GM23338 (cell line): Measurements from ENCODE around the gene TLNRD1. TPM values are rescaled to one million over a fixed set of nuclear protein-coding genes. Genes with fewer than 3 reads are reported as not detected.

Experiments used
- ATAC-seq: fragments of 200-7000 bp; cut with Tn5 transposase; 3 replicates; pipeline ENCODE4 v1.9.1; 2020
- DNase-seq: peaks from one replicate; pipeline ENCODE4 v3.0.0-alpha.2; 2015; ENCODE audit warnings: low spot score
- H2AFZ ChIP-seq: fragments of 200-600 bp; sonication (generic); 2 replicates; pipeline ENCODE4 v1.8.0; 2016; ENCODE audit warnings: antibody characterized with exemption, mild to moderate bottlenecking, moderate library complexity
- H3F3A ChIP-seq: fragments of 200-600 bp; sonication (generic); replicated peaks from 2 replicates; pipeline ENCODE4 v1.8.0; 2017; ENCODE audit warnings: antibody characterized with exemption, mixed run types, low read depth
- H3K27ac ChIP-seq: fragments of 200-600 bp; sonication (generic); 2 replicates; pipeline ENCODE4 v1.6.1; 2016; ENCODE audit warnings: low read depth
- H3K27me3 ChIP-seq: fragments of 200-600 bp; sonication (generic); 2 replicates; pipeline ENCODE4 v1.8.0; 2016; ENCODE audit warnings: mild to moderate bottlenecking, mixed run types, moderate library complexity; ENCODE audit not compliant: insufficient read depth
- H3K36me3 ChIP-seq: fragments of 200-600 bp; sonication (generic); 2 replicates; pipeline ENCODE4 v1.8.0; 2016; ENCODE audit warnings: mild to moderate bottlenecking; ENCODE audit not compliant: insufficient read depth
- H3K4me1 ChIP-seq: fragments of 200-600 bp; sonication (generic); 2 replicates; pipeline ENCODE4 v1.8.0; 2016; ENCODE audit warnings: mild to moderate bottlenecking, moderate library complexity; ENCODE audit not compliant: insufficient read depth
- H3K4me2 ChIP-seq: fragments of 200-600 bp; sonication (generic); 2 replicates; pipeline ENCODE4 v1.7.1; 2017; ENCODE audit warnings: mixed run types
- H3K4me3 ChIP-seq: fragments of 200-600 bp; sonication (generic); 2 replicates; pipeline ENCODE4 v1.6.1; 2016; ENCODE audit warnings: mixed run types
- H3K79me2 ChIP-seq: fragments of 200-600 bp; sonication (generic); replicated peaks from 2 replicates; pipeline ENCODE4 v1.8.0; 2017; ENCODE audit warnings: mild to moderate bottlenecking; ENCODE audit not compliant: insufficient read depth
- H3K9me2 ChIP-seq: fragments of 200-600 bp; sonication (generic); 2 replicates; pipeline ENCODE4 v1.8.0; 2017; ENCODE audit not compliant: insufficient read depth
- H4K20me1 ChIP-seq: fragments of 200-600 bp; sonication (generic); replicated peaks from 2 replicates; pipeline ENCODE4 v1.8.0; 2017; ENCODE audit warnings: mild to moderate bottlenecking; ENCODE audit not compliant: insufficient read depth
- H3K27ac Mint-ChIP-seq: 2 replicates; pipeline ENCODE4 v1.8.0; 2020; ENCODE audit warnings: inconsistent platforms, mild to moderate bottlenecking, moderate library complexity, mixed read lengths
- H3K27me3 Mint-ChIP-seq: 3 replicates; pipeline ENCODE4 v1.8.0; 2022; ENCODE audit warnings: low read depth, mild to moderate bottlenecking, moderate library complexity, mixed read lengths, inconsistent platforms; ENCODE audit not compliant: insufficient read depth, poor library complexity
- H3K36me3 Mint-ChIP-seq: 3 replicates; pipeline ENCODE4 v1.8.0; 2021; ENCODE audit warnings: low read depth, mild to moderate bottlenecking, inconsistent platforms, moderate library complexity, mixed read lengths
- H3K4me1 Mint-ChIP-seq: 3 replicates; pipeline ENCODE4 v1.8.0; 2020; ENCODE audit warnings: mild to moderate bottlenecking, inconsistent platforms, mixed read lengths
- H3K4me3 Mint-ChIP-seq: 3 replicates; pipeline ENCODE4 v1.8.0; 2021; ENCODE audit warnings: moderate library complexity, mild to moderate bottlenecking, inconsistent platforms, mixed read lengths
- H3K9me3 Mint-ChIP-seq: 3 replicates; pipeline ENCODE4 v1.8.0; 2020; ENCODE audit warnings: moderate library complexity, mild to moderate bottlenecking, inconsistent platforms, mixed read lengths
- CREB1 ChIP-seq: fragments of 250-450 bp; sonication (Bioruptor Pico); IDR thresholded peaks from 2 replicates; pipeline ENCODE4 v1.5.0; 2020; ENCODE audit warnings: low read depth, mild to moderate bottlenecking, moderate library complexity
- EZH2phosphoT487 ChIP-seq: fragments of 200-600 bp; sonication (generic); IDR thresholded peaks from one replicate; pipeline ENCODE4 v1.8.1; 2018; ENCODE audit warnings: antibody characterized with exemption; ENCODE audit not compliant: unreplicated experiment
- JUNB ChIP-seq: IDR thresholded peaks from one replicate; pipeline ENCODE4 v1.6.1; 2016; ENCODE audit warnings: antibody characterized with exemption; ENCODE audit not compliant: unreplicated experiment
- NANOG ChIP-seq: IDR thresholded peaks from 2 replicates; pipeline ENCODE4 v1.6.1; 2016; ENCODE audit warnings: antibody characterized with exemption, borderline replicate concordance
- REST ChIP-seq: IDR thresholded peaks from one replicate; pipeline ENCODE4 v1.6.1; 2018; ENCODE audit warnings: antibody characterized with exemption; ENCODE audit not compliant: unreplicated experiment
- ZNF114 ChIP-seq: fragments of 250-450 bp; sonication (Bioruptor Pico); IDR thresholded peaks from 2 replicates; pipeline ENCODE4 v1.5.0; 2020; ENCODE audit warnings: mild to moderate bottlenecking, moderate library complexity
- ZNF331 ChIP-seq: fragments of 250-450 bp; sonication (Bioruptor Pico); IDR thresholded peaks from 2 replicates; pipeline ENCODE4 v1.5.0; 2020; ENCODE audit warnings: low read depth, mild to moderate bottlenecking, moderate library complexity
- ZNF462 ChIP-seq: fragments of 250-450 bp; sonication (Bioruptor Pico); IDR thresholded peaks from 2 replicates; pipeline ENCODE4 v1.5.0; 2020; ENCODE audit warnings: mild to moderate bottlenecking, moderate library complexity
- polyA plus RNA-seq: library from polyadenylated mRNA; unstranded; fragments of >200 nt; fragmentation: Nextera tagmentation; extraction: Ambion mirVana; gene quantifications from 2 replicates; pipeline ENCODE4 v1.2.1, GENCODE V29; 2016
- total RNA-seq: library from RNA; depleted of rRNA; stranded (reverse); fragments of >200 nt; shearing (Covaris generic); gene quantifications from 2 replicates; pipeline ENCODE4 v1.2.3, GENCODE V29; 2014

Gene TLNRD1
- total and polyA plus RNA-seq, 2 experiments from 2014 or later, result 6.7 to 27.3 TPM

- TF ChIP-seq ZNF462 (no peak), ZNF331 (no peak), REST (no peak)
Observed at GRCh38 chr15:81025721-81026370, 25.1 kb downstream of the TLNRD1 start (continued).

- no peak for DNase-seq
- peaks cover 9% of the 10 kb centered on the region for H3K4me1 ChIP-seq
- no peak for ATAC-seq
- H3F3A ChIP-seq, result no peaks in the 10 kb centered on the region
- H3K27me3 ChIP-seq, result no peaks in the 10 kb centered on the region
- Mint-ChIP-seq H3K9me3 (peaks cover 10% of the 10 kb centered on the region), H3K27me3 (peaks cover 7% of the 10 kb centered on the region), H3K36me3 (peaks cover 11% of the 10 kb centered on the region; the same call in 2 of the 3 replicates), H3K4me3 (no peak overlapping the region), H3K27ac (no peak overlapping the region), H3K4me1 (peaks cover 28% of the 10 kb centered on the region)
- H3K79me2 ChIP-seq, result no peaks in the 10 kb centered on the region
- H3K4me3 ChIP-seq, result no peak overlapping the region
- no peak overlapping the region for H2AFZ ChIP-seq
- H3K36me3 ChIP-seq, result no peaks in the 10 kb centered on the region
- no peaks in the 10 kb centered on the region for H4K20me1 ChIP-seq
- no peak overlapping the region for H3K4me2 ChIP-seq
- H3K9me2 ChIP-seq, result 0 out of 2 replicates have a peak, but pooled peaks cover 2% of the 10 kb centered on the region
- no peak overlapping the region for H3K27ac ChIP-seq
- no peak for TF ChIP-seq NANOG
- no peak for TF ChIP-seq JUNB
- TF ChIP-seq EZH2phosphoT487, result no peak
- TF ChIP-seq ZNF114, result no peak
- no peak for TF ChIP-seq REST
- no peak for TF ChIP-seq CREB1 (CRISPR knock-in tag)
Observed at GRCh38 chr15:81026836-81027599, 26.3 kb downstream of the TLNRD1 start.
